HG03196 (cell line): ENCODE data around the gene PTCD1.
A peak's percentile ranks its signal among the peaks of the same experiment; 100 is the strongest.
"Not testable (repeated sequence)": the region's sequence is repeated elsewhere in the genome, so short reads cannot be mapped to it uniquely, and the experiment has no call there.

Source experiments
- ATAC-seq: cut with Tn5 transposase; IDR thresholded peaks from one replicate; pipeline ENCODE4 v1.9.1; 2021; ENCODE audit not compliant: unreplicated experiment

Gene PTCD1

GRCh38 chr7:99387912-99388311, 50.7 kb downstream of the PTCD1 start:
- ATAC-seq = no peak

GRCh38 chr7:99387239-99387635, 51.4 kb downstream of the PTCD1 start:
- not testable (repeated sequence) for ATAC-seq

- no peak for ATAC-seq
Observed at GRCh38 chr7:99386584-99387238, 51.9 kb downstream of the PTCD1 start.

GRCh38 chr7:99385564-99385963, 53.0 kb downstream of the PTCD1 start:
- no peak for ATAC-seq

DNA sequence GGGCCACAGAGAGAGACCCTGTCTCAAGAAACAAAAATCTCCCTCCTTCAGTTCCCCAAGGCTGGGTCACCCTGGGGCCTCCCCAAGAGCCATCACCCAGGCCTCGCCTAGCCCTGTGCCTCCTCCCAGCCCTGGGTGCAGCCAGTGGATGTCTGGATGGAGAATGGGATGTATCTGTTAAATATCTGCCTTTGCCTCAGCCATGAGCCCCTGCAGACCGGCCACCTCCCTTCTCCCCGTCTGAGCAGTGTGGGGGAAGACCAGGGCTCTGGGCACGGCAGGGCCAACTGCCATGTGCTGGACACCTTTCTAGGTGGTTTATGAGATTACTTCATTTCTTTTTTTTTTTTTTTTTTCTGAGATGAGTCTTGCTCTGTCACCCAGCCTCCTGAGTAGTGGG, 54.1 kb downstream of the PTCD1 start:
- ATAC-seq = no peak

GRCh38 chr7:99383791-99384370, 54.7 kb downstream of the PTCD1 start:
- ATAC-seq = no peak

DNA sequence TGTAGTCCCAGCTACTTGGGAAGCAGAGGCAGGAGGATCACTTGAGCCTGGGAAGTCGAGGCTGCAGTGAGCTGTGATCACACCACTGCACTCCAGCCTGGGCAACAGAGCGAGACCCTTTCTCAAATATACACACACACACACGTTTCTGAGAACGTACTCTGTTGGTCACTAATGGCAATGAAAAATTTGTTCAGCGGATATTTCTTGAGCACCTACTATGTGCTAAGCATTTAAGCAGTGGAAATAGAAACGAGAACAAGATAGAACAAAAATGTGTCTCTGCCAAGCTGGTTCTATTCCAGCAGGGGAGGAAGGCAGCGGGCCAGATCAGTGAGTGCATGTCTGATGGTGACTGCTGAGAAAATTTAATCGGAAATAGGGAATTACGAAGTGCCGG, 55.4 kb downstream of the PTCD1 start:
- ATAC-seq = no peak

GRCh38 chr7:99381664-99382075, 56.9 kb downstream of the PTCD1 start:
- no peak for ATAC-seq

DNA sequence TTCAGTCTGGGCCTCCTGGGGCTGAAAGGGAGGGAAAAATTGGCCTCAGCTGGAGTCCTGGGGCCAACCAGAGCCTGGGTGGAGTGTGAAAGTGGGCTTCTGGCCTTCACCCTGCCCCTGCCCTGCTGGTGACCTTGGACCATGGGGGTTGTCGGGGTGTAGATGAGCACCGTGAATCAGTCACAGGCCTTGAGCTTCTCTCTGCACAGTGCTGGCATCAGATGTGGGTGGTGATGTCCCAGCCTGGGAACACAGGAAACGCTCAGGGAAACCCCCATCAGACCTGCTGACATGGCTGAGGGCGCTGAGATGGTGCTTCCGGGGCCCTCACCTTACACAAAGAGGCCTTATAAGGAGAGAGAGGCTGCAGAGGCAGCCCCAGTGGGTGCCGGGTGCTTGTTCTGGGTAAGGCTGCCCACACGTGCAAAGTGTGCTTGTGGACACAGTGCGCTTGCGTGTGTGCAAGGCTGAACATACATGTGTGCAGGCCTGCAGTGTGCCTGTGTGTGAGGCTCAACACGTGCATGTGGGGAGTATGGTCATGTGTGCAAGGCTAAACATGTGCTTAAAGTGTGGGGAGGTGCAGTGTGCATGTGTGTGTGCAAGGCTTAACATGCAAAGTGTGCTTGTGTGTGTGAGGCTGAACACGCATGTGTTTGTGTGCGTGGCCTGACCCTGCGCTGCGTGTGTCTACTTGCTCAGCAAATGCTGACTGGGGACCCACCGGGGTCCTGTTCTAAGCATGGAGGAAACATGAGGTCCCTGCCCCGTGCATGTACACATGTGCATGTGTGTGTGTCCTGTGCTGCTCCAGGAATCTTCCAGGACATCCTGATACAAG, 57.6 kb downstream of the PTCD1 start:
- ATAC-seq = peak; percentile 73

- ATAC-seq = peak; percentile 39
Observed at GRCh38 chr7:99380032-99380822, 58.4 kb downstream of the PTCD1 start.

GRCh38 chr7:99379693-99380031, 58.9 kb downstream of the PTCD1 start:
- not testable (repeated sequence) for ATAC-seq

DNA sequence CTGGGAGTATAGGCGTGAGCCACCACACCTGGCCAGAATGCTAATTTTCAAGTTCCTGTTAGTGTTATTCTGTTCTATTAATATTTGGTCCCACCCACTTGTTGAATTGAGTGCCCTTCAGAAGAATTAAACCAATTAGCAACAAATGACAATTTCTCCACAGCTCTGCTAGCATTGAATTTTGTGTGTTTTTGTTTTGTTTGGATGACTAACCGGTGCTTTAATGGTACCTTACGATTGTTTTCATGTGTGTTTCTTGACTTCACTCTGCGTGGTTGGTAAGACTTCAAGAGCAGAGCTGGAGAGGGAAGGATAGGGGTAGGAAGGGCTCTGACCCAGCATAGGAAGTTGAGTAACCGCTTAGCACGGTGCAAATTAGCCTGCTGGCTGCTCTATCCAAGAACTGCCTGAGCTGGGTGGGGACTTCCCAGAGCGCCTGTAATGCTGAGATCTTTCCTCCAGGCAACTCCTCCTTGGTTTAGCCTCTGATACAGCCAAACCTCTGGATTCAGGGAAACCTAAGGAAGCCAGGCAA, 59.5 kb downstream of the PTCD1 start:
- no peak for ATAC-seq

- peak; percentile 44 for ATAC-seq
Observed at GRCh38 chr7:99375070-99375807, 63.4 kb downstream of the PTCD1 start.

DNA sequence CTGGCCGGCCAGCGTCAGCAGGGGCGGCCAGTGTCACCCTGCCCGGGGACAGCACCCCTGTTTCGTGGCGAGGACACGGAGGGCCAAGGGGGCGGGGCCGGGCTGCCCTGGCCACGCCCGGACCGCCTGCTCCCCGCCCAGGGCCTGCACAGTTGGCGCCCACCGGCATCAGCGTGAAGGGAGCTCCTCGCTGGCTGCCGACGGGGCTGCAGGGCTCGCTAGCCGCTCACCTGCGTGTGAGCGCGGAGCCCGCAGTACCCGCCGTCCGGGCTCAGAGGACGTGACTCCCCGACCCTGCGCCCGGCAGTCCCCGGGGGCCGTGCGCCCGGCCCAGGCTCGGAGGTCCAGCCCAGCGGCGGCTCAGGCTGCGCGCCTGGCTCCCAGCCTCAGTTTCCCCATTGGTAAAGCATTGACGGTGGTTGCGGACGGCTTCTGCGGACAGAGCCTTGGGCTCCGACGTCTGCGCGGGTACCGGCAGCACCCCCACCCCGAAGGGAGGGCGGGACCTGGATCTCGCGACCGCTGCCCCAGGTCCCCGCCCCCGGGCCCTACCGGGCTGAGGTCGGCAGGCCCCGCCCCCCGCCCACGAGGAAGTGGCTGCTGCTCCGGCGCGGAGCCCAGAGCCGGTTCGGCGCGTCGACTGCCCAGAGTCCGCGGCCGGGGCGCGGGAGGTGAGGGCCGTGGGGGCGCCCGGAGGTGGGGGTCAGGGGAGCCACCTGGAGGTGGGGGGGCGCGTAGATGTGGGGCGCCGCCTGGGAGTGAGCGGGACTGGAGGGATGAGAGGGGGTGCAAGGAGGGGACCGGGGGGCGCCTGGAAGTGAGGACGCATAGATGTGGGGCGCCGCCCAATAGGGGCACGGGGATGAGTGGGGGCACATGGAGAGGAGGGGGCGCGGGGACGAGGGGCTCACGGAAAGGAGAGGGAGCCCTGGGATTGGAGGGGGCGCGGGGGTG, 64.2 kb downstream of the PTCD1 start, which contains the start of gene ARPC1B:
TSS of gene ARPC1B (plus strand) at position 620 of the 954 bp plus-strand sequence. CDS start 10,985 bp downstream, outside the sequence.
- peak; percentile 56 for ATAC-seq

DNA sequence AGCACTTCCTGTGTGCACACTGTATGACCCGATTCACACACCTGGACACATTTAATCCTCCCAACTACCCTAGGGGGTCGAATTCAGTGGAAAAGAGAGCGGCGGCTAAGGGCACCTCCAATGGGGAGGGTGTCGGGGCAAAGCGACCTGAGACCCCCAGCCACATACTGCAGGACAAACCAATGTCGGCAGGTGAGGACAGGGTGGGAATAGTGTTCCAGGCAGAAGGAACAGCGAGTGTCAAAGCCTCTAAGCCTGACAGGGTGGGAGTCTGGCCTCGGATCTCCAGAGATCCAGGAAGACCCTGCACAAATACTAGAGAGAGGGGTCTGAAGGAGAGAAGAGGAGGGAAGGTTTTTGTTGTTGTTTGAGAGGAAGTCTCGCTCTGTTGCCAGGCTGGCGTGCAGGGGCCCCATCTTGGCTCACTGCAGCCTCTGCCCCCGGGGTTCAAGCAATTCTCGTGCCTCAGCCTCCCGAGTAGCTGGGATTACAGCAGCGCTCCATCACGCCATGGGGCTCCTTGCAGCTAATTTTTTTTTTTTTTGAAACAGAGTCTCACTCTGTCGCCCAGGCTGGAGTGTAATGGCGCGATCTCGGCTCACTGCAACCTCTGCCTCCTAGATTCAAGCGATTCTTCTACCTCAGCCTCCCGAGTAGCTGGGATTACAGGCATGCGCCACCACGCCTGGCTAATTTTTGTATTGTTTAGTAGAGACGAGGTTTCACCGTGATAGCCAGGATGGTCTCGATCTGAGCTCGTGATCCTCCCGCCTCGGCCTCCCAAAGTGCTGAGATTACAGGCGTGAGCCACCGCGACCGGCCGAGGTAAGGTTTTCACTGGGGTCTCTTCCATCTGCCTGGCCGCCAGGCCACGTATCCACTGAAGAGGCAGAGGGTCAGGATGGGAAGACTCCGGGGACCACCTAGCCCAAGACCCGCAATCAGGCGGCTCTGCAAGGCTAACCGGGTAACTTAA, 65.2 kb downstream of the PTCD1 start:
- no peak for ATAC-seq

DNA sequence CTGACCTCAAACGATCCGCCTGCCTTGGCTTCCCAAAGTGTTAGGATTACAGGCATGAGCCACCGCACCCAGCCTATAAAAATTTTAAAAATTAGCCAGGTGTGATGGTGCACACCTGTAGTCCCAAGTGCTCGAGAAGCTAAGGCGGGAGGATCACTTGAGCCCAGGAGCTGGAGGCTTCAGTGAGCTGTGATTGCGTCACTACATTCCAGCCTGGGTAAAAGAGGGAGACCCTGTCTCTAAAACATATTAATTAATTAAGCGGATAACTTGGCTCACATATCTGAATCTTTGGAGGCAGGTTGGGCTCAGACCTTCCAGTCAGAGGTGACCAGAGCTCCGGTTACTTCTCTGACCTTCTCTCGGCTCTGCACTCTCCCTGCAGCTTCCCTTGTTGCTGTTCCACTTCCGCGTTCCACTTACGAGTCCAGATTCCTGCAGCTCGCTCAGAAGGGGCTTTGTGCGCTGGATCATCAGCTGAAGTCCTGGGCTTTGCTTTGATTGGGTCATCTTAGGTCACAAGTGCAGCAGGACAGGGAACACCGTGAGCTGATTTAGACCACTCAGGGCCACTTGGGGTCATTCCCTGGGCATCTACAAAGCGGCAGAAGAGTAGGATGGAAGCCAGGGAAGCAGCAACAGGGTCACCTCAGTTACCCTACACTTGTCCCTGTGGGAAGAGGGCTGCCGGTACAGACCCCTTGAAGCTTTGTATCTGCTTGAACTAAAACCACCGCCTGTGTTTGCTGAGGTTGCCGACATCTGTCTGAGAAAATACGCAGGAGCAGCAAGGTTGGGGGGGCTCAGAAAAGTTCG, 66.1 kb downstream of the PTCD1 start:
- ATAC-seq = no peak

DNA sequence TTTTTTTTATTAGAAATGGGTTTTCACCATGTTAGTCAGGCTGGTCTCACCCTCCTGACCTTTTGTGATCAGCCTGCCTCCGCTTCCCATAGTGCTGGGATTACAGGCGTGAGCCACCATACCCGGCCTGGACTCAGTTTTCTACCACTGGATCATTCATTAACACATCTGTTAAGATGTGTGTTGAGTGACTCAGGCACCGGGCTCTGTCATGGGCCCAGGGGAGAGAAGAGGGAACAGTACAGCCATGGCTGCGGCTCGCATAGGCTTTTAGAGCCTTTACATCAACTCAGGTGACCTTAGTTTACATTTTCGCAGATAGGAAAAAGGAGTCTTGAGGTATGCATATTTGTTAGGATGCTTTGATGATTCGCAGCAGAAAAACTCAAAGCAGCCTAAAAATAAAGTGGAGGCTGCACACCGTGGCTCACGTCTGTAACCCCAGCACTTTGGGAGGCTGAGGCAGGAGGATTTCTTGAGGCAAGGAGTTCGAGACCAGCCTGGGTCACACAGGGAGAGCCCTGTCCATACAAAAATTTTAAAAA, 67.2 kb downstream of the PTCD1 start:
- ATAC-seq = no peak
